ENCODE data around the gene INPP4B. TPM values are rescaled to one million over a fixed set of nuclear protein-coding genes. Genes with fewer than 3 reads are reported as not detected.

The INPP4B gene
- total RNA-seq, 1 experiment from 2014 or later: 14.3 TPM

GRCh38 chr4:142861351-142861750 is 15.2 kb upstream of the INPP4B start:
- Histone ChIP-seq H3K4me3 (replicated peaks in 1 of 2; ENCODE audit: low read depth in 1 of 2, low read length in 2 of 2) (no peak overlapping the region), H4K20me1 (ENCODE audit: insufficient read depth) (no peaks in the 10 kb centered on the region), H3K27me3 (ENCODE audit: insufficient read depth, low read length) (no peaks in the 10 kb centered on the region), H3K9me3 (ENCODE audit: control insufficient read depth in 1 of 2, insufficient read depth in 1 of 2, low read depth in 1 of 2, low read length in 2 of 2) (no peaks in the 10 kb centered on the region), H3K9ac (ENCODE audit: low read length) (no peak overlapping the region), H3K4me2 (ENCODE audit: low read length) (no peak overlapping the region), H3K27ac (ENCODE audit: low read depth, low read length) (no peak overlapping the region), H3K79me2 (ENCODE audit: insufficient read depth, low read length) (no peaks in the 10 kb centered on the region), H2AFZ (ENCODE audit: low read depth, low read length, poor library complexity, severe bottlenecking) (no peak overlapping the region), H3K4me1 (ENCODE audit: control insufficient read depth in 1 of 2, insufficient read depth in 2 of 2, low read length in 2 of 2) (no peaks in the 10 kb centered on the region), H3K36me3 (ENCODE audit: control insufficient read depth in 1 of 2, insufficient read depth in 2 of 2, low read length in 2 of 2) (no peaks in the 10 kb centered on the region), H3K9me2 (ENCODE audit: insufficient read depth) (no peaks in the 10 kb centered on the region)
- POLR2A ChIA-PET: no interaction called here
- no peak for ATAC-seq
- RAD21 ChIA-PET (ENCODE audit: low non-redundant PET in 1 of 2, low total read pairs in 2 of 2, uncharacterized antibody in 2 of 2, unreplicated experiment in 2 of 2): no interaction called here
- DNase-seq (ENCODE audit: low read depth, low spot score): no peak
- CTCF ChIA-PET: no interaction called here
- intact Hi-C loops (cut with micrococcal nuclease): no loop called here
- BruUV-seq (replicated peaks): no TSS peak
- TF ChIP-seq POLR2A (IDR thresholded peaks at IDR 0.05; ENCODE audit: borderline replicate concordance, extremely low read depth, insufficient read depth, insufficient read length) (no peak), YY1 (IDR thresholded peaks at IDR 0.05; ENCODE audit: extremely low read depth, insufficient replicate concordance, low read depth, low read length) (no peak), MAX (IDR thresholded peaks at IDR 0.05) (no peak), CEBPB (IDR thresholded peaks at IDR 0.05; ENCODE audit: low read depth) (no peak), EGR1 (IDR thresholded peaks at IDR 0.05; ENCODE audit: low read depth) (no peak), SP1 (IDR thresholded peaks at IDR 0.05; ENCODE audit: low read depth) (no peak), ELF1 (IDR thresholded peaks at IDR 0.05; ENCODE audit: borderline replicate concordance, low read depth) (no peak), ZNF274 (IDR thresholded peaks at IDR 0.05; ENCODE audit: low read depth, low read length) (no peak), ZFX (IDR thresholded peaks at IDR 0.05) (no peak), JUND (IDR thresholded peaks at IDR 0.05) (no peak)

- POLR2A ChIA-PET: no interaction called here
Observed at GRCh38 chr4:142858965-142859364, 12.9 kb upstream of the INPP4B start.

More at GRCh38 chr4:142858965-142859364, 12.9 kb upstream of the INPP4B start:
- Histone ChIP-seq H2AFZ (ENCODE audit: low read depth, low read length, poor library complexity, severe bottlenecking) (no peak overlapping the region), H3K4me1 (ENCODE audit: control insufficient read depth in 1 of 2, insufficient read depth in 2 of 2, low read length in 2 of 2) (no peaks in the 10 kb centered on the region), H3K9me2 (ENCODE audit: insufficient read depth) (no peaks in the 10 kb centered on the region), H3K36me3 (ENCODE audit: control insufficient read depth in 1 of 2, insufficient read depth in 2 of 2, low read length in 2 of 2) (no peaks in the 10 kb centered on the region), H3K27me3 (ENCODE audit: insufficient read depth, low read length) (no peaks in the 10 kb centered on the region), H3K4me3 (replicated peaks in 1 of 2; ENCODE audit: low read depth in 1 of 2, low read length in 2 of 2) (no peak overlapping the region), H3K4me2 (ENCODE audit: low read length) (no peak overlapping the region), H4K20me1 (ENCODE audit: insufficient read depth) (no peaks in the 10 kb centered on the region), H3K79me2 (ENCODE audit: insufficient read depth, low read length) (no peaks in the 10 kb centered on the region), H3K9me3 (ENCODE audit: control insufficient read depth in 1 of 2, insufficient read depth in 1 of 2, low read depth in 1 of 2, low read length in 2 of 2) (no peaks in the 10 kb centered on the region), H3K27ac (ENCODE audit: low read depth, low read length) (no peak overlapping the region), H3K9ac (ENCODE audit: low read length) (no peak overlapping the region)
- TF ChIP-seq POLR2AphosphoS5 (IDR thresholded peaks at IDR 0.05; ENCODE audit: low read depth, low read length) (no peak), POLR2A (IDR thresholded peaks at IDR 0.05; ENCODE audit: borderline replicate concordance, extremely low read depth, insufficient read depth, insufficient read length) (no peak)
- ChIA-PET RAD21 (ENCODE audit: low non-redundant PET in 1 of 2, low total read pairs in 2 of 2, uncharacterized antibody in 2 of 2, unreplicated experiment in 2 of 2) (no interaction called here), CTCF (interaction anchor here (1.2 kb wide), 1 partner anchor 9 kb away, joined by 4 read pairs; no protein-coding TSS in a partner anchor)
- ATAC-seq (no peak), DNase-seq (ENCODE audit: low read depth, low spot score) (no peak)
- intact Hi-C loops (cut with micrococcal nuclease): no loop called here
- no TSS peak for BruUV-seq (replicated peaks)
